SK-N-SH treated with all-trans-retinoic acid at 6 μM for 48 hours (cell line): ENCODE results near the gene MYH11.
A peak's percentile ranks its signal among the peaks of the same experiment; 100 is the strongest.

Experiments used
- ATAC-seq: fragments of 200-7000 bp; cut with Tn5 transposase; 3 replicates; pipeline ENCODE4 v1.9.1; 2020; ENCODE audit warnings: mild to moderate bottlenecking, moderate library complexity
- ARNTL ChIP-seq: fragments of 450-650 bp; formaldehyde crosslinking; IDR thresholded peaks from 2 replicates; pipeline ENCODE4 v1.5.0; 2020; ENCODE audit warnings: low read depth, mild to moderate bottlenecking, moderate library complexity, borderline replicate concordance
- BACH2 ChIP-seq: fragments of 250-450 bp; sonication (Bioruptor Pico); IDR thresholded peaks from 2 replicates; pipeline ENCODE4 v1.9.0; 2021; ENCODE audit warnings: mild to moderate bottlenecking, borderline replicate concordance
- CREB5 ChIP-seq: fragments of 250-450 bp; sonication (Bioruptor Pico); IDR thresholded peaks from 2 replicates; pipeline ENCODE4 v1.5.1; 2020; ENCODE audit warnings: low read depth, mild to moderate bottlenecking, moderate library complexity
- CSDC2 ChIP-seq: fragments of 250-450 bp; sonication (Bioruptor Pico); IDR thresholded peaks from 2 replicates; pipeline ENCODE4 v1.5.0; 2020; ENCODE audit warnings: mild to moderate bottlenecking, moderate library complexity
- CSRNP3 ChIP-seq: fragments of 250-450 bp; sonication (Bioruptor Pico); IDR thresholded peaks from 2 replicates; pipeline ENCODE4 v1.5.1; 2021; ENCODE audit warnings: mild to moderate bottlenecking, moderate library complexity
- GLIS3 ChIP-seq: fragments of 250-450 bp; sonication (Bioruptor Pico); IDR thresholded peaks from 2 replicates; pipeline ENCODE4 v1.5.0; 2020; ENCODE audit warnings: mild to moderate bottlenecking, moderate library complexity
- OSR1 ChIP-seq: fragments of 250-450 bp; sonication (Bioruptor Pico); IDR thresholded peaks from 2 replicates; pipeline ENCODE4 v1.8.0; 2022; ENCODE audit warnings: moderate library complexity, mild to moderate bottlenecking, inconsistent platforms
- PATZ1 ChIP-seq: fragments of 250-450 bp; sonication (Bioruptor Pico); IDR thresholded peaks from 2 replicates; pipeline ENCODE4 v1.8.0; 2020; ENCODE audit warnings: mild to moderate bottlenecking, moderate library complexity, borderline replicate concordance
- POU6F1 ChIP-seq: fragments of 250-450 bp; sonication (Bioruptor Pico); IDR thresholded peaks from 2 replicates; pipeline ENCODE4 v1.8.0; 2021; ENCODE audit warnings: low read depth, mild to moderate bottlenecking, moderate library complexity, borderline replicate concordance
- PPARA ChIP-seq: fragments of 250-450 bp; sonication (Bioruptor Pico); IDR thresholded peaks from 2 replicates; pipeline ENCODE4 v1.5.0; 2020; ENCODE audit warnings: mild to moderate bottlenecking, borderline replicate concordance
- RARB ChIP-seq: fragments of 250-450 bp; sonication (Bioruptor Pico); IDR thresholded peaks from 2 replicates; pipeline ENCODE4 v1.8.0; 2021; ENCODE audit warnings: mild to moderate bottlenecking, moderate library complexity
- SNAI2 ChIP-seq: fragments of 250-450 bp; sonication (Bioruptor Pico); IDR thresholded peaks from 2 replicates; pipeline ENCODE4 v1.5.0; 2020; ENCODE audit warnings: mild to moderate bottlenecking, moderate library complexity
- TOX ChIP-seq: fragments of 250-450 bp; sonication (Bioruptor Pico); IDR thresholded peaks from 2 replicates; pipeline ENCODE4 v1.8.0; 2021; ENCODE audit warnings: mild to moderate bottlenecking, moderate library complexity, borderline replicate concordance
- TSHZ2 ChIP-seq: fragments of 250-450 bp; sonication (Bioruptor Pico); IDR thresholded peaks from 2 replicates; pipeline ENCODE4 v1.5.0; 2020; ENCODE audit warnings: mild to moderate bottlenecking, moderate library complexity
- ZC3H10 ChIP-seq: fragments of 250-450 bp; sonication (Bioruptor Pico); IDR thresholded peaks from 2 replicates; pipeline ENCODE4 v1.5.1; 2021; ENCODE audit warnings: mild to moderate bottlenecking, moderate library complexity
- ZFP3 ChIP-seq: fragments of 250-450 bp; sonication (Bioruptor Pico); IDR thresholded peaks from 2 replicates; pipeline ENCODE4 v1.5.0; 2020; ENCODE audit warnings: mild to moderate bottlenecking, moderate library complexity
- ZFP30 ChIP-seq: fragments of 450-650 bp; formaldehyde crosslinking; IDR thresholded peaks from 2 replicates; pipeline ENCODE4 v1.5.0; 2022; ENCODE audit warnings: mild to moderate bottlenecking, moderate library complexity
- ZNF565 ChIP-seq: fragments of 450-650 bp; formaldehyde crosslinking; conservative IDR thresholded peaks from 2 replicates; pipeline ENCODE4 v1.5.0; 2020; ENCODE audit warnings: low read depth, mild to moderate bottlenecking, moderate library complexity
- ZNF8 ChIP-seq: fragments of 450-650 bp; formaldehyde crosslinking; IDR thresholded peaks from 2 replicates; pipeline ENCODE4 v1.5.0; 2020; ENCODE audit warnings: mild to moderate bottlenecking, moderate library complexity

MYH11 gene

GRCh38 chr16:15897834-15898254, 41.0 kb upstream of the MYH11 start:
- TF ChIP-seq GLIS3 (CRISPR knock-in tag): no peak
- TF ChIP-seq ZC3H10: no peak
- no peak for TF ChIP-seq PPARA
- no peak for TF ChIP-seq ZNF565 (CRISPR knock-in tag)
- TF ChIP-seq POU6F1 (CRISPR knock-in tag): no peak
- TF ChIP-seq CSDC2: no peak
- no peak for TF ChIP-seq ZNF8 (CRISPR knock-in tag)
- no peak for TF ChIP-seq BACH2 (CRISPR knock-in tag)
- no peak for TF ChIP-seq CSRNP3 (CRISPR knock-in tag)
- no peak for TF ChIP-seq RARB
- TF ChIP-seq TSHZ2 (CRISPR knock-in tag): no peak
- no peak for TF ChIP-seq PATZ1 (CRISPR knock-in tag)
- no peak for TF ChIP-seq TOX (CRISPR knock-in tag)
- no peak for TF ChIP-seq ARNTL
- TF ChIP-seq CREB5 (CRISPR knock-in tag): no peak
- peak; percentile 56; the same call in 2 of the 3 replicates for ATAC-seq

GRCh38 chr16:15897121-15897780, 40.4 kb upstream of the MYH11 start:
- TF ChIP-seq ZFP30 (CRISPR knock-in tag): no peak
- no peak for TF ChIP-seq CSDC2
- no peak for TF ChIP-seq CSRNP3 (CRISPR knock-in tag)
- no peak for TF ChIP-seq GLIS3 (CRISPR knock-in tag)
- no peak for TF ChIP-seq ZNF8 (CRISPR knock-in tag)
- TF ChIP-seq OSR1 (CRISPR knock-in tag): no peak
- no peak for TF ChIP-seq ZFP3 (CRISPR knock-in tag)
- TF ChIP-seq RARB: no peak
- TF ChIP-seq SNAI2 (CRISPR knock-in tag): no peak
- no peak for TF ChIP-seq ZNF565 (CRISPR knock-in tag)
- ATAC-seq: no peak
